Lung (tissue), 12 donors: Measurements from ENCODE around the gene NAALADL2. TPM values are rescaled to one million over a fixed set of nuclear protein-coding genes. Genes with fewer than 3 reads are reported as not detected.

Experiments used
- ATAC-seq: fragments of 200-7000 bp; cut with Tn5 transposase; one replicate; pipeline ENCODE4 v1.9.1; 2020; ENCODE audit warnings: moderate number of reproducible peaks; ENCODE audit not compliant: insufficient read depth, low FRiP score
- DNase-seq, 3 donors: peaks; one replicate each; pipeline ENCODE4 v3.0.0-alpha.2; 2013 to 2017
- H3K27ac ChIP-seq, 2 donors: one replicate each; pipeline ENCODE4 v1.5.1; 2013; ENCODE audit warnings: mild to moderate bottlenecking in 2 of 2, moderate library complexity in 2 of 2, control low read depth in 1 of 2, inconsistent platforms in 1 of 2, low read depth in 1 of 2, low read length in 1 of 2
- H3K27me3 ChIP-seq, 3 donors: one replicate each; pipeline ENCODE4 v1.5.1; 2013; ENCODE audit warnings: low read length in 2 of 3; ENCODE audit not compliant: control insufficient read depth in 3 of 3, insufficient read depth in 3 of 3
- H3K36me3 ChIP-seq, 4 donors: one replicate each; pipeline ENCODE4 v1.5.1; 2013; ENCODE audit warnings: low read length in 4 of 4, mild to moderate bottlenecking in 1 of 4, moderate library complexity in 1 of 4; ENCODE audit not compliant: control insufficient read depth in 4 of 4, insufficient read depth in 4 of 4
- H3K4me1 ChIP-seq, 5 donors: one replicate each; pipeline ENCODE4 v1.5.1; 2013; ENCODE audit warnings: low read length in 5 of 5, mild to moderate bottlenecking in 2 of 5, moderate library complexity in 1 of 5; ENCODE audit not compliant: control insufficient read depth in 5 of 5, insufficient read depth in 5 of 5
- H3K4me3 ChIP-seq: one replicate; pipeline ENCODE4 v1.5.1; 2013; ENCODE audit warnings: mild to moderate bottlenecking, control low read depth, moderate library complexity
- H3K9ac ChIP-seq, 2 donors: one replicate each; pipeline ENCODE4 v1.5.1; 2013; ENCODE audit warnings: low read length in 2 of 2, control low read depth in 1 of 2; ENCODE audit not compliant: insufficient read depth in 1 of 2
- H3K9me3 ChIP-seq, 4 donors: one replicate each; pipeline ENCODE4 v1.5.1; 2013; ENCODE audit warnings: low read length in 3 of 4, mild to moderate bottlenecking in 1 of 4, moderate library complexity in 1 of 4; ENCODE audit not compliant: control insufficient read depth in 4 of 4, insufficient read depth in 3 of 4
- CTCF ChIP-seq: IDR thresholded peaks from 2 replicates; pipeline ENCODE4 v1.5.1; 2012; ENCODE audit warnings: mild to moderate bottlenecking; ENCODE audit errors: control extremely low read depth, extremely low read depth
- WGBS, 2 donors: extraction: QIAGEN DNeasy Blood & Tissue Kit; methylation state at CpG; one replicate each; pipeline ENCODE4 v1.1.7; 2013; 5-methylcytosine and 5-hydroxymethylcytosine counted together
- polyA plus RNA-seq, 2 donors: library from polyadenylated mRNA; stranded (reverse); fragments of 200-250 nt; gene quantifications; one replicate each; pipeline ENCODE4 v1.2.1, GENCODE V29; 2013
- total RNA-seq, 2 donors: library from RNA; depleted of rRNA in 1 of 2; stranded (reverse); fragments of >200 nt in 1 of 2; gene quantifications; one replicate each; pipeline ENCODE4 v1.2.1, GENCODE V29; 2014 to 2021
- donor health status: control.
- donor health status: control.
- donor health status: Bipolar disorder and iron deficiency.
- donor health status: healthy.
- donor health status: DM: yes; HTN: yes; CAD: no.

NAALADL2 gene
- total and polyA plus RNA-seq, 4 donors: 0.49 to 46.7 (median 4.7) TPM

GRCh38 chr3:175571096-175571495 is 712.0 kb downstream of the NAALADL2 start:
- DNase-seq: no peak
- TF ChIP-seq CTCF: no peak
- H3K4me1 ChIP-seq: peaks cover 0 to 4% (median 0%) of the 10 kb centered on the region in 5 donors

GRCh38 chr3:175573226-175573625 is 714.1 kb downstream of the NAALADL2 start:
- no peaks in the 10 kb centered on the region for H3K27me3 ChIP-seq
- DNase-seq (no peak), ATAC-seq (no peak)
- no peaks in the 10 kb centered on the region for H3K9me3 ChIP-seq
- H3K9ac ChIP-seq: no peak overlapping the region
- TF ChIP-seq CTCF: no peak
- 78 to 90% methylated on average over 2 of the region's 2 CpGs for WGBS, 2 donors
- no peaks in the 10 kb centered on the region for H3K36me3 ChIP-seq
- no peak overlapping the region for H3K27ac ChIP-seq
- H3K4me1 ChIP-seq: peaks cover 0 to 9% (median 4%) of the 10 kb centered on the region in 5 donors
- H3K4me3 ChIP-seq: no peak overlapping the region

More at GRCh38 chr3:175571096-175571495, 712.0 kb downstream of the NAALADL2 start:
- no peaks in the 10 kb centered on the region for H3K9me3 ChIP-seq
- ATAC-seq: no peak
- no peaks in the 10 kb centered on the region for H3K27me3 ChIP-seq
- H3K36me3 ChIP-seq: no peaks in the 10 kb centered on the region
- H3K4me3 ChIP-seq: no peak overlapping the region
- no peak overlapping the region for H3K27ac ChIP-seq
- H3K9ac ChIP-seq: no peak overlapping the region

GRCh38 chr3:175580318-175580717 is 721.2 kb downstream of the NAALADL2 start:
- Histone ChIP-seq H3K9me3 (no peaks in the 10 kb centered on the region), H3K4me3 (no peak overlapping the region), H3K9ac (no peak overlapping the region), H3K4me1 (peaks cover 0 to 5% (median 4%) of the 10 kb centered on the region in 5 donors), H3K27ac (no peak overlapping the region), H3K36me3 (no peaks in the 10 kb centered on the region), H3K27me3 (no peaks in the 10 kb centered on the region)
- no peak for ATAC-seq
- no peak for DNase-seq
- WGBS, 2 donors: 68 to 83% methylated on average over 1 of the region's 1 CpG
- TF ChIP-seq CTCF: no peak

- ATAC-seq (no peak), DNase-seq (no peak)
- no peaks in the 10 kb centered on the region for H3K9me3 ChIP-seq
- TF ChIP-seq CTCF: no peak
- no peaks in the 10 kb centered on the region for H3K27me3 ChIP-seq
- no peaks in the 10 kb centered on the region for H3K36me3 ChIP-seq
- H3K27ac ChIP-seq: no peak overlapping the region
- no peak overlapping the region for H3K9ac ChIP-seq
- no peak overlapping the region for H3K4me3 ChIP-seq
- 77 to 82% methylated on average over 2 of the region's 2 CpGs for WGBS, 2 donors
- no peaks in the 10 kb centered on the region for H3K4me1 ChIP-seq
Observed at GRCh38 chr3:175585898-175586297, 726.8 kb downstream of the NAALADL2 start.
